SK-N-SH treated with all-trans-retinoic acid at 6 μM for 48 hours (cell line): ENCODE results near the gene GRM7.
A peak's percentile ranks its signal among the peaks of the same experiment; 100 is the strongest.

Experiments
- ATAC-seq: fragments of 200-7000 bp; cut with Tn5 transposase; 3 replicates; pipeline ENCODE4 v1.9.1; 2020; ENCODE audit warnings: mild to moderate bottlenecking, moderate library complexity
- ARNTL ChIP-seq: fragments of 450-650 bp; formaldehyde crosslinking; IDR thresholded peaks from 2 replicates; pipeline ENCODE4 v1.5.0; 2020; ENCODE audit warnings: low read depth, mild to moderate bottlenecking, moderate library complexity, borderline replicate concordance
- BACH2 ChIP-seq: fragments of 250-450 bp; sonication (Bioruptor Pico); IDR thresholded peaks from 2 replicates; pipeline ENCODE4 v1.9.0; 2021; ENCODE audit warnings: mild to moderate bottlenecking, borderline replicate concordance
- CREB5 ChIP-seq: fragments of 250-450 bp; sonication (Bioruptor Pico); IDR thresholded peaks from 2 replicates; pipeline ENCODE4 v1.5.1; 2020; ENCODE audit warnings: low read depth, mild to moderate bottlenecking, moderate library complexity
- CSDC2 ChIP-seq: fragments of 250-450 bp; sonication (Bioruptor Pico); IDR thresholded peaks from 2 replicates; pipeline ENCODE4 v1.5.0; 2020; ENCODE audit warnings: mild to moderate bottlenecking, moderate library complexity
- CSRNP3 ChIP-seq: fragments of 250-450 bp; sonication (Bioruptor Pico); IDR thresholded peaks from 2 replicates; pipeline ENCODE4 v1.5.1; 2021; ENCODE audit warnings: mild to moderate bottlenecking, moderate library complexity
- ESRRG ChIP-seq: fragments of 250-450 bp; sonication (Bioruptor Pico); IDR thresholded peaks from 2 replicates; pipeline ENCODE4 v1.6.1; 2021; ENCODE audit warnings: mild to moderate bottlenecking
- GLIS3 ChIP-seq: fragments of 250-450 bp; sonication (Bioruptor Pico); IDR thresholded peaks from 2 replicates; pipeline ENCODE4 v1.5.0; 2020; ENCODE audit warnings: mild to moderate bottlenecking, moderate library complexity
- ISL1 ChIP-seq: fragments of 250-450 bp; sonication (Bioruptor Pico); IDR thresholded peaks from 2 replicates; pipeline ENCODE4 v2.1.2; 2022; ENCODE audit warnings: mild to moderate bottlenecking, moderate library complexity
- OSR1 ChIP-seq: fragments of 250-450 bp; sonication (Bioruptor Pico); IDR thresholded peaks from 2 replicates; pipeline ENCODE4 v1.8.0; 2022; ENCODE audit warnings: moderate library complexity, mild to moderate bottlenecking, inconsistent platforms
- PPARA ChIP-seq: fragments of 250-450 bp; sonication (Bioruptor Pico); IDR thresholded peaks from 2 replicates; pipeline ENCODE4 v1.5.0; 2020; ENCODE audit warnings: mild to moderate bottlenecking, borderline replicate concordance
- RARB ChIP-seq: fragments of 250-450 bp; sonication (Bioruptor Pico); IDR thresholded peaks from 2 replicates; pipeline ENCODE4 v1.8.0; 2021; ENCODE audit warnings: mild to moderate bottlenecking, moderate library complexity
- SNAI2 ChIP-seq: fragments of 250-450 bp; sonication (Bioruptor Pico); IDR thresholded peaks from 2 replicates; pipeline ENCODE4 v1.5.0; 2020; ENCODE audit warnings: mild to moderate bottlenecking, moderate library complexity
- TCF4 ChIP-seq: fragments of 250-450 bp; sonication (Bioruptor Pico); IDR thresholded peaks from 2 replicates; pipeline ENCODE4 v1.8.0; 2021; ENCODE audit warnings: mild to moderate bottlenecking, moderate library complexity, borderline replicate concordance
- TOX ChIP-seq: fragments of 250-450 bp; sonication (Bioruptor Pico); IDR thresholded peaks from 2 replicates; pipeline ENCODE4 v1.8.0; 2021; ENCODE audit warnings: mild to moderate bottlenecking, moderate library complexity, borderline replicate concordance
- ZFP3 ChIP-seq: fragments of 250-450 bp; sonication (Bioruptor Pico); IDR thresholded peaks from 2 replicates; pipeline ENCODE4 v1.5.0; 2020; ENCODE audit warnings: mild to moderate bottlenecking, moderate library complexity
- ZFP30 ChIP-seq: fragments of 450-650 bp; formaldehyde crosslinking; IDR thresholded peaks from 2 replicates; pipeline ENCODE4 v1.5.0; 2022; ENCODE audit warnings: mild to moderate bottlenecking, moderate library complexity
- ZNF565 ChIP-seq: fragments of 450-650 bp; formaldehyde crosslinking; conservative IDR thresholded peaks from 2 replicates; pipeline ENCODE4 v1.5.0; 2020; ENCODE audit warnings: low read depth, mild to moderate bottlenecking, moderate library complexity
- ZNF70 ChIP-seq: fragments of 450-650 bp; formaldehyde crosslinking; IDR thresholded peaks from 2 replicates; pipeline ENCODE4 v1.5.0; 2020; ENCODE audit warnings: mild to moderate bottlenecking, moderate library complexity
- ZNF8 ChIP-seq: fragments of 450-650 bp; formaldehyde crosslinking; IDR thresholded peaks from 2 replicates; pipeline ENCODE4 v1.5.0; 2020; ENCODE audit warnings: mild to moderate bottlenecking, moderate library complexity
- TF ChIP-seq, protein P1 (sequence below): fragments of 250-450 bp; sonication (Bioruptor Pico); IDR thresholded peaks from 2 replicates; pipeline ENCODE4 v1.5.0; 2020; ENCODE audit warnings: mild to moderate bottlenecking, moderate library complexity
- TF ChIP-seq, protein P2 (sequence below): fragments of 250-450 bp; sonication (Bioruptor Pico); IDR thresholded peaks from 2 replicates; pipeline ENCODE4 v1.8.0; 2021; ENCODE audit warnings: low read depth, mild to moderate bottlenecking, moderate library complexity, borderline replicate concordance

The GRM7 gene

GRCh38 chr3:6860954-6861624 is at the start of gene GRM7:
TSS of gene GRM7 (plus strand) at chr3:6861115.
- TF ChIP-seq CSDC2 = no peak
- no peak for TF ChIP-seq ZNF8 (CRISPR knock-in tag)
- TF ChIP-seq CREB5 (CRISPR knock-in tag) = no peak
- TF ChIP-seq, protein P1, sequence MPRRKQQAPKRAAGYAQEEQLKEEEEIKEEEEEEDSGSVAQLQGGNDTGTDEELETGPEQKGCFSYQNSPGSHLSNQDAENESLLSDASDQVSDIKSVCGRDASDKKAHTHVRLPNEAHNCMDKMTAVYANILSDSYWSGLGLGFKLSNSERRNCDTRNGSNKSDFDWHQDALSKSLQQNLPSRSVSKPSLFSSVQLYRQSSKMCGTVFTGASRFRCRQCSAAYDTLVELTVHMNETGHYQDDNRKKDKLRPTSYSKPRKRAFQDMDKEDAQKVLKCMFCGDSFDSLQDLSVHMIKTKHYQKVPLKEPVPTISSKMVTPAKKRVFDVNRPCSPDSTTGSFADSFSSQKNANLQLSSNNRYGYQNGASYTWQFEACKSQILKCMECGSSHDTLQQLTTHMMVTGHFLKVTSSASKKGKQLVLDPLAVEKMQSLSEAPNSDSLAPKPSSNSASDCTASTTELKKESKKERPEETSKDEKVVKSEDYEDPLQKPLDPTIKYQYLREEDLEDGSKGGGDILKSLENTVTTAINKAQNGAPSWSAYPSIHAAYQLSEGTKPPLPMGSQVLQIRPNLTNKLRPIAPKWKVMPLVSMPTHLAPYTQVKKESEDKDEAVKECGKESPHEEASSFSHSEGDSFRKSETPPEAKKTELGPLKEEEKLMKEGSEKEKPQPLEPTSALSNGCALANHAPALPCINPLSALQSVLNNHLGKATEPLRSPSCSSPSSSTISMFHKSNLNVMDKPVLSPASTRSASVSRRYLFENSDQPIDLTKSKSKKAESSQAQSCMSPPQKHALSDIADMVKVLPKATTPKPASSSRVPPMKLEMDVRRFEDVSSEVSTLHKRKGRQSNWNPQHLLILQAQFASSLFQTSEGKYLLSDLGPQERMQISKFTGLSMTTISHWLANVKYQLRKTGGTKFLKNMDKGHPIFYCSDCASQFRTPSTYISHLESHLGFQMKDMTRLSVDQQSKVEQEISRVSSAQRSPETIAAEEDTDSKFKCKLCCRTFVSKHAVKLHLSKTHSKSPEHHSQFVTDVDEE (CRISPR knock-in tag) = no peak
- TF ChIP-seq SNAI2 (CRISPR knock-in tag) = no peak
- TF ChIP-seq CSRNP3 = no peak
- no peak for TF ChIP-seq ISL1
- no peak for TF ChIP-seq ARNTL
- no peak for TF ChIP-seq ESRRG (CRISPR knock-in tag)
- TF ChIP-seq ZFP30 (CRISPR knock-in tag) = no peak
- TF ChIP-seq PPARA (CRISPR knock-in tag) = no peak
- TF ChIP-seq ZNF565 (CRISPR knock-in tag) = no peak
- no peak for TF ChIP-seq TCF4 (CRISPR knock-in tag)
- ATAC-seq = peak; percentile 67; the same call in 1 of the 3 replicates

GRCh38 chr3:6821411-6821810 is 39.5 kb upstream of the GRM7 start:
- ATAC-seq = no peak
- no peak for TF ChIP-seq ARNTL
- no peak for TF ChIP-seq GLIS3 (CRISPR knock-in tag)
- no peak for TF ChIP-seq RARB

- TF ChIP-seq TOX = no peak
- TF ChIP-seq ZNF8 (CRISPR knock-in tag) = no peak
- TF ChIP-seq ZFP3 (CRISPR knock-in tag) = no peak
- no peak for TF ChIP-seq ESRRG (CRISPR knock-in tag)
- no peak for ATAC-seq
Measured at GRCh38 chr3:6825524-6825923, 35.4 kb upstream of the GRM7 start.

DNA sequence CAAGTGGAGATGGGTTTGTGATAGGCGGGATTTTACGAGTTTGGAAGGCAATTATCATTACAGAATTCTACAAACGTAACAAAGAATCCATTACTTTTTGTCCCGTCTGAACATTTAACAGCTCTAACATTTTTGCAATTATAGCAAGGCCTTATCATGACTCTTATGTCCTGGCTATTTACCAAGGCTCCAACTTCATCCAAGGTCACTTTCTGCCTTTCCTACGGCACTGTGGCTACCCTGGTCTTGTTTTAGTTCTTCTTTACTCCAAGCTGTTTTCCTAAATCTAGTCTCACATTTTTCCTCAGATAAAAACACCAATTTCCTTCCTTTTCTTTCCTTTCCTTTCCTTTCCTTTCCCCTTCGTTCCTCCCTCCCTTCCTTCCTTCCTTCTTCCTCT is 33.5 kb upstream of the GRM7 start:
- no peak for ATAC-seq
- TF ChIP-seq CREB5 (CRISPR knock-in tag) (no peak), ZNF70 (no peak), OSR1 (CRISPR knock-in tag) (no peak), RARB (no peak), ZNF565 (CRISPR knock-in tag) (no peak), GLIS3 (CRISPR knock-in tag) (no peak), ARNTL (no peak), BACH2 (CRISPR knock-in tag) (no peak), SNAI2 (CRISPR knock-in tag) (no peak), ZNF8 (CRISPR knock-in tag) (no peak), ESRRG (CRISPR knock-in tag) (no peak), CSRNP3 (no peak)
- TF ChIP-seq, protein P2, sequence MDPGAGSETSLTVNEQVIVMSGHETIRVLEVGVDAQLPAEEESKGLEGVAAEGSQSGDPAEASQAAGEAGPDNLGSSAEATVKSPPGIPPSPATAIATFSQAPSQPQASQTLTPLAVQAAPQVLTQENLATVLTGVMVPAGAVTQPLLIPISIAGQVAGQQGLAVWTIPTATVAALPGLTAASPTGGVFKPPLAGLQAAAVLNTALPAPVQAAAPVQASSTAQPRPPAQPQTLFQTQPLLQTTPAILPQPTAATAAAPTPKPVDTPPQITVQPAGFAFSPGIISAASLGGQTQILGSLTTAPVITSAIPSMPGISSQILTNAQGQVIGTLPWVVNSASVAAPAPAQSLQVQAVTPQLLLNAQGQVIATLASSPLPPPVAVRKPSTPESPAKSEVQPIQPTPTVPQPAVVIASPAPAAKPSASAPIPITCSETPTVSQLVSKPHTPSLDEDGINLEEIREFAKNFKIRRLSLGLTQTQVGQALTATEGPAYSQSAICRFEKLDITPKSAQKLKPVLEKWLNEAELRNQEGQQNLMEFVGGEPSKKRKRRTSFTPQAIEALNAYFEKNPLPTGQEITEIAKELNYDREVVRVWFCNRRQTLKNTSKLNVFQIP (CRISPR knock-in tag) = no peak
